ENCODE measurements around the gene DYNC2I2. TPM values are rescaled to one million over a fixed set of nuclear protein-coding genes. Genes with fewer than 3 reads are reported as not detected.

The DYNC2I2 gene
- total RNA-seq, 2 experiments from 2014 or later: 51.5 to 53.5 TPM

DNA sequence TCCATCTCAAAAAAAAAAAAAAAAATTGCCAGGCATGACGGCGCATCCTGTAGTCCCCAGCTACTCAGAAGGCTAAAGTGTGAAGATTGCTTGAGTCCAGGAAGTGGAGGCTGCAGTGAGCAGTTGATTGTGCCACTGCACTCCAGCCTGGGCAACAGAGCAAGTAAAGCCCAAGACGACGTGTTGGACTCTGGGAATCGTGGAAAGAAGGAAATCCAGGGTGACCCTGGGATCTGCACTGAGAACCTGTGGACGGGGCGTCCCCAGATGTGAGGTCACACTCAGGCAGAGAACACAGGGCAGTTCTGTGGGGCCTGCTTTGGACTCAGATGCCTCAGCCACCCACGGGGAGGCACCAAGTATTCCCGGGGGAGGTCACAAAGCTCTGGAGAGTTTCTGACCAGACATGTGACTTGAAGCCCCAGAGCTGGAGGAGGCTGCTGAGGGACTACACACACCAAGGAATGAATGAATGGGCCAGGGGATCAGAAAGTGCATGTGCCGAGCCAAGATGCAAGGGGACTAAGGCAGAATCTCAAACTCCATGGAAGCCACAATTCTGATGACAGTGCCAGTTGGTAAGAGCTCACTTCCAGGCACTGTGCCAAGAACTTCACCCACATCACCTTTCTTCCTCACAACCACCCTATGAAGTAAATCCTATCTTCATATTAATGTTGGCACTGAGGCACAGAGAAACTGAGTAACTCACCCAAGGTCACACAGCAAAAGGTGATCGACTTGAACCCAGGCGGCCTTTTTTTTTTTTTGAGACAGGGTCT, 12.9 kb downstream of the DYNC2I2 start:
- DNase-seq: no peak

DNA sequence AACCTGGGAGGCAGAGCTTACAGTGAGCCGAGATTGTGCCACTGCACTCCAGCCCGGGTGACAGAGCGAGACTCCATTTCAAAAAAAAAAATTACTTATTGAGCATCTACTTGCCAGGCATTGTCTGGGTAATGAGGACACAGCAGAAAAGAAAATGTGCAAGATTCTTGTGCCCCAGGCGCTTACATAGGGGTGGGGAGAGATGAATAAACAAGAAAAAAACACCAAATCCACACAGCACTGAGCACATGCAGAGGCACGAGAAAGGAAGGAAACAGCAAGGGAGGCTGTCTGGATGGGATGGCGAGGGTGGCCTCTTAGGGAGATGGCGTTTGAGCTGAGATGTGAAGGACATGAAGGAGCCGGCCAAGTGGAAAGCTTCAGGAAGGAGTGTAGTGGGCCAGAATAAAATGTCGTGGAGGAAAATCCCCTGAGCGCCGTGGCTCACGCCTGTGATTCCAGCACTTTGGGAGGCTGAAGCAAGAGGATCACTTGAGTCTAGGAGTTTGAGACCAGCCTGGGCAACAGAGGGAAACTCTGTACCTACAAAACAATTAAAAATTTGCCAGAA, 13.9 kb downstream of the DYNC2I2 start:
- no peaks in the 10 kb centered on the region for H3K9me3 Mint-ChIP-seq
- ChIA-PET POLR2A (no interaction called here), CTCF (interaction anchor here (1.0 kb wide), 1 partner anchor 59 kb away, joined by 3 read pairs; the partner anchor contains the start of gene PKN3)
- H3K4me3 Mint-ChIP-seq: no peak overlapping the region
- no peak overlapping the region for H3K27ac Mint-ChIP-seq
- DNase-seq: no peak
- no peaks in the 10 kb centered on the region for H3K27me3 Mint-ChIP-seq
- H3K36me3 Mint-ChIP-seq (ENCODE audit: low read depth): peaks cover 11% of the 10 kb centered on the region
- peaks cover 6% of the 10 kb centered on the region for H3K4me1 Mint-ChIP-seq

More for the DNA sequence above, 12.9 kb downstream of the DYNC2I2 start:
- Mint-ChIP-seq H3K27ac (peak overlapping the region; percentile 2), H3K4me1 (peaks cover 6% of the 10 kb centered on the region), H3K9me3 (no peaks in the 10 kb centered on the region), H3K27me3 (no peaks in the 10 kb centered on the region), H3K36me3 (ENCODE audit: low read depth) (peaks cover 7% of the 10 kb centered on the region), H3K4me3 (no peak overlapping the region)
- ChIA-PET CTCF (interaction anchor here (0.5 to 0.6 kb wide), 2 partner anchors 48 to 982 kb away, joined by 3 read pairs; partner anchors contain the start of gene NTMT1), POLR2A (no interaction called here)

DNA sequence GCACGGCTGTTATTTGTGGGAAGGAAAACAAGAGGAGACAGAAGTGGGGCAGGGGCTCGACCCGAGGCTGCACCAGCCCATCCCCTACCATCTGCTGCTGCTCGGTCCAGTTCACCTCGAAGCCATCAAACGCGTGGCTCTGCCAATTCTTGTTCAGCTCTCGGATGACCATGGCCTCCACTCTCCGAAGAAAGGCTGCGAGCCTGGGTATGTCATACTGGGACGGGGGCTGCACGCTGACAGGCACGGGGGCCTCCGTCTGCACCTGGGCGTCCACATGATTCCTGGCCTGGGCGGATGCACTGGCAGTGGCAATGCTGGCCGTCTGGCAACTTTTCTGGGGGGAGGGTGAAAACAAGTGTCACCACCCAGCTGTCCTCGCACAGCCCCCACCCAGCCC, 16.0 kb downstream of the DYNC2I2 start:
- H3K4me3 Mint-ChIP-seq: no peak overlapping the region
- ChIA-PET POLR2A (no interaction called here), CTCF (no interaction called here)
- H3K4me1 Mint-ChIP-seq: peaks cover 6% of the 10 kb centered on the region
- DNase-seq: no peak
- peaks cover 11% of the 10 kb centered on the region for H3K36me3 Mint-ChIP-seq (ENCODE audit: low read depth)
- H3K9me3 Mint-ChIP-seq: no peaks in the 10 kb centered on the region
- no peak overlapping the region for H3K27ac Mint-ChIP-seq
- H3K27me3 Mint-ChIP-seq: no peaks in the 10 kb centered on the region

DNA sequence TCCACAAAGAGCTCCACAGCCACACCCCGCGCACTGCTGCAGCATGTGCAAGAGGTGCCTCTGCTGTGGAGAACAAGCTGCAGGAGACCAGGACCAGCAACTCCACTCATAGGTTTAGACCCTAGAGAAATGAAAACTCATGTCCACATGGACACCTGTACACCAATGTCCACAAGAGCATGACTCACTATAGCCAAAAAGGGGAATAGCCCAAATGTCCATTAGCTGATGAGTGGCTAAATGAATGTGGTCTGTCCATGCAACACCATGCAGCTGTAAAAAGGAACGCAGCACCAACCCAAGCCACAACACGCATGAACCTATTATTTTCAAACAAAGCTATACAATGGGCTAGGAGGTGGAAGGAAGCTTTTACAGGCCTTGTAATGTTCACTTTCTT, 18.1 kb downstream of the DYNC2I2 start:
- H3K4me1 Mint-ChIP-seq: peaks cover 4% of the 10 kb centered on the region
- DNase-seq: no peak
- no peak overlapping the region for H3K27ac Mint-ChIP-seq
- peaks cover 16% of the 10 kb centered on the region for H3K36me3 Mint-ChIP-seq (ENCODE audit: low read depth)
- H3K4me3 Mint-ChIP-seq: no peak overlapping the region
- H3K27me3 Mint-ChIP-seq: no peaks in the 10 kb centered on the region
- no peaks in the 10 kb centered on the region for H3K9me3 Mint-ChIP-seq
- POLR2A ChIA-PET: interaction anchor here (0.8 to 0.9 kb wide), 2 partner anchors 19 to 46 kb away, joined by 3 read pairs; partner anchors contain the start of gene DYNC2I2
- CTCF ChIA-PET: interaction anchor here (0.9 to 1.1 kb wide), 4 partner anchors 39 to 200 kb away, joined by 3 to 5 read pairs (median 4); partner anchors contain the start of gene ENDOG

DNA sequence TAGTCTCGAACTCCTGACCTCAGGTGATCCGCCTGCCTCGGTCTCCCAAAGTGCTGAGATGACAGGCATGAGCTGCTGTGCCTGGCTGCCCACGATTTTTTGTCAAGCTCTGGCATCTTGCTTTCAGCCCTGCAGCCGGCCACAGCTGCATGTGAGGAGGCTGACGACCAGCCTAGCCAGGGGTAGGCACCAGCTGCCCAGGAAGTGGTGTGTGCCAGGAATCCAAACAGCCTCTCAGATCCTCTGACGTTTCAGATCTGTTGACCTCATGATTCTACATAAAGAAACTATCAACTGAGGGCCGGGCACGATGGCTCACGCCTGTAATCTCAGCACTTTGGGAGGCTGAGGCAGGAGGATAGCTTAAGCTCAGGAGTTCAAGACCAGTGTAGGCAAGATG, 19.0 kb downstream of the DYNC2I2 start:
- no peak for DNase-seq
- Mint-ChIP-seq H3K4me1 (peaks cover under 1% of the 10 kb centered on the region), H3K27ac (no peak overlapping the region), H3K36me3 (ENCODE audit: low read depth) (peaks cover 24% of the 10 kb centered on the region), H3K4me3 (no peak overlapping the region), H3K9me3 (no peaks in the 10 kb centered on the region), H3K27me3 (no peaks in the 10 kb centered on the region)
- CTCF ChIA-PET: interaction anchor here (1.1 kb wide), 1 partner anchor 199 kb away, joined by 3 read pairs; no protein-coding TSS in a partner anchor
- POLR2A ChIA-PET: no interaction called here

DNA sequence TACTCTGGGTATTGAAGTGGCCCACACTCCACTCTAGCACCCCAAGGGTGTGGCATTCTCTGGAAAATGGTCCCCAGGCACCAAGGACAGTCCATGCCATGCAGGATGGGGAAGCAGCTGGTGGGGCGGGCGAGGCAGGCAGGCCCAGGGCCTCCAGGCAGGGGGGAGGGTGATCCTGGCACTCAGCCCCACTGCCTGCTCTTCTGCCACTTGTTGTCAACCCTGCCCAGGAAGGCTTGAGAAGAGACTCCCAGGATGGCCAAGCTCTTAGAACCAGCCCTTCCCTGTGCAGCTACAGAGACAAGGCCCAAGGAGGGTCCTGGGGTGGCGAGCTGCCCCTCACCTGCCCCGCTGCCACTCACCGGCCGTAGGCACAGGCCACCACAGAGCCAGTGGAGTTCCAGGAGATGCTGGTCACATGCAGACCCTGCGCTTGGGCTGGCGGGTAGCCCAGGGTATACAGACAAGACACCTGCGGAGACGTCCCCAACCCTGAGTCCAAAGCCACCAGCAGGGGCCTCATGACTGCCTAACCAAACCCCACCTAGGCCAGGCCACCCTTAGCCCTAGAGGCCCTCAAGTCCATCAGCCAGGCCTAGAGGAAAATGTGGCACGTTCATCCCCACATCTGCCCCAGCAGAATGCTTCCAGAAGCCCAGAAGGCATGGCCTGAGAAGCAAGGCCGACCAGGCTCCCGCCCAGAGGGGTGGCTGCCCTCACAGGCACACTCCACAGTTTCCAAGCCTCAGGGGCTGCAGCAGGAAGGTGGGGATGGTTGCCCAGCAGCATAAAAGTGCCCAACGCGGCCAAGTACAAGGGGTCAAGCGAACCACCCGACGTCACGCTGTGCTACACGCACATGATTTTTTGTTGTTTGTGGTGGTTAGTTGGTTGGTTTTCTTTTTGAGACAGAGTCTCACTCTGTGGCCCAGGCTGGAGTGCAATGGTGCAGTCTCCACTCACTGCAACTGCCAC, 19.8 kb downstream of the DYNC2I2 start:
- Mint-ChIP-seq H3K36me3 (ENCODE audit: low read depth) (peaks cover 32% of the 10 kb centered on the region), H3K4me1 (no peaks in the 10 kb centered on the region), H3K27me3 (no peaks in the 10 kb centered on the region), H3K9me3 (no peaks in the 10 kb centered on the region), H3K4me3 (no peak overlapping the region), H3K27ac (no peak overlapping the region)
- POLR2A ChIA-PET: no interaction called here
- DNase-seq: no peak
- CTCF ChIA-PET: no interaction called here

DNA sequence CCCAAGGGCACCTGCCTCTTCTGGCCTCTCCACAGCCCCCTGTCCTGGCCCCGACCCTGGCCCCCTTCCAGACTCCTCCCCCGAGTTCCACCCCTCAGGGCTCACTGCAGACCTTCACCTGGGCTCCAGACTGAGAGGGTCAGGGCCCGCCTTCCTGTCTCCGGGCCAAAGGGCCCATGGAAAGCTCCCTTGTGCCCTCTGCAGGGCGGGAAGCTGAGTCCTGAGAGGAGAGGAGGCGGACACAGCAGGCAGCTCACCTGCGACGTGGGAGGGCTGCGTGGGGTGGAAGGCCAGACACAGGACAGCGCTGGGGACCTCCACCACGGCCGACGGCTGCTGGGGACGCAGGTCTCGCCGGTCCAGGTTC, 20.6 kb downstream of the DYNC2I2 start:
- ChIA-PET CTCF (no interaction called here), POLR2A (no interaction called here)
- H3K4me1 Mint-ChIP-seq: no peaks in the 10 kb centered on the region
- H3K27ac Mint-ChIP-seq: no peak overlapping the region
- peaks cover 37% of the 10 kb centered on the region for H3K36me3 Mint-ChIP-seq (ENCODE audit: low read depth)
- no peaks in the 10 kb centered on the region for H3K9me3 Mint-ChIP-seq
- no peaks in the 10 kb centered on the region for H3K27me3 Mint-ChIP-seq
- no peak overlapping the region for H3K4me3 Mint-ChIP-seq
- no peak for DNase-seq

DNA sequence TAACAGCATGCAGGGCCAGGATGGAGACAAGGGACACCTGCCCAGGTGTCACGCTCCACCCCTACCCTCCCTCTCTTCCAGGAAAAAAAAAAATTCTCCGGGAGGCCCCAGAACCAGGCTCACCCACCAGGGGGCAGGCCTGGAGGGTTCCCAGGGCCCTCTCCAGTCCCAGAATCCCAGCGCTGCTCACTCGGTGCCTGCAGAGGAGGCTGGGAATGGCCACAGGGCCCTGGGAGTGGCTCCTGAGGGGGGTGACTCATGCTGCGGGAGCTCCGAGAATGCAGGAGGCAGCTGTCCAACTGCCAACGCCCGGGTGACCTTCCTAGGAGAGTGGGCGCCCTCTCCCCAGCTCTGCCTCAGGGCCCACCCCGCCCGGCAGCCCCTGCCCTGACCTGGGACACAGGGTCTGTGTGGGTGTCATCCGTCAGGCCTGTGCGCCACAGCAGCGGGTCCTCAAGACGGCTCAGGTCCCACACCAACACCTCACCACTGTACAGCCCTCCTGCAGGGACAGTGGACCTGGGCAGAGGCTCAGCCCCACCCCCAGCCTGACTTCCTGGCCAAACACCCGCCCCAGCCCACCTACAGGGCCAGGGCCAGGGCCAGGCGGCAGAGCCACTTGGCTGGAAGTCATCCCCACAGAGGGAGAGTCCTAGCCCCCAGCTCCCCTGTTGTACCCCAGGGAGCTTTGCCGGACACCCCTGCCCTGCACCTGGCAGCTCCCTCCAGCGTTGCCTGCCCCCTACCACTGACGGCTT, 21.2 kb downstream of the DYNC2I2 start:
- DNase-seq: no peak
- ChIA-PET CTCF (interaction anchor here (0.7 to 1.7 kb wide), 3 partner anchors 14 to 273 kb away, joined by 3 to 4 read pairs (median 3); partner anchors contain the start of gene KYAT1), POLR2A (no interaction called here)
- Mint-ChIP-seq H3K27me3 (no peaks in the 10 kb centered on the region), H3K27ac (no peak overlapping the region), H3K36me3 (ENCODE audit: low read depth) (peaks cover 38% of the 10 kb centered on the region), H3K9me3 (no peaks in the 10 kb centered on the region), H3K4me1 (no peaks in the 10 kb centered on the region), H3K4me3 (no peak overlapping the region)

DNA sequence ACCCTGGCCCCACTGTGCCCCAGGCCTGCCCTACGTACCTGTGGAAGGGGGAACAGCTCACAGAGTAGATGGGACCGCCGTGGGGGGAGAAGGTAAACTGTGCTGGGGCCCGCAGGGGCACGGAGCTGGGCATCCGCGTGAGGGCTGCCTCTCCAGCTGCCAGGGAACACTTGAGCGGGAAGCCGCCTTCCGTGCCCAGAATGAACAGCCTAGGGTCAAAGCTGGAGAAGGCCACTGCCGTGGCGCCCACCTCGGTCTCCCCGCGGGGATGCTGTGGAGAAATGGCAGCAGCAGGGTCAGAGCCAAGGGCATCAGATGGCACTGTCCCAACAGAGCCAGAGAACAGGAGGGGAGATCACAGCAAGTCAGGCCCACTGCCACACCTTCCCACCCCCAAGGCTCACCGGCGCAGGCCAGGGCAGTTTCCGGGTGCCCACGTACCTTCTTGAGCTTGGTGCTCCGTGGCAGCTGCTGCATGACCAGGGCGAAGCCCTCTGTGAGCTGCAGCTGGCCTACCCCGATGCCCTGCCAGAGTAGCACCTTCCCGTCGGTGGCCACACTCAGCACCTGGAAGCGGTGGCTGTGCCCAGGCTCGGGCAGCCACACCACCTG, 21.9 kb downstream of the DYNC2I2 start:
- H3K4me1 Mint-ChIP-seq: no peaks in the 10 kb centered on the region
- CTCF ChIA-PET: interaction anchor here (0.7 to 1.7 kb wide), 3 partner anchors 13 to 273 kb away, joined by 3 to 4 read pairs (median 3); partner anchors contain the start of gene KYAT1
- H3K9me3 Mint-ChIP-seq: no peaks in the 10 kb centered on the region
- no peak overlapping the region for H3K27ac Mint-ChIP-seq
- POLR2A ChIA-PET: no interaction called here
- DNase-seq: no peak
- H3K36me3 Mint-ChIP-seq (ENCODE audit: low read depth): peaks cover 42% of the 10 kb centered on the region
- no peak overlapping the region for H3K4me3 Mint-ChIP-seq
- H3K27me3 Mint-ChIP-seq: no peaks in the 10 kb centered on the region

DNA sequence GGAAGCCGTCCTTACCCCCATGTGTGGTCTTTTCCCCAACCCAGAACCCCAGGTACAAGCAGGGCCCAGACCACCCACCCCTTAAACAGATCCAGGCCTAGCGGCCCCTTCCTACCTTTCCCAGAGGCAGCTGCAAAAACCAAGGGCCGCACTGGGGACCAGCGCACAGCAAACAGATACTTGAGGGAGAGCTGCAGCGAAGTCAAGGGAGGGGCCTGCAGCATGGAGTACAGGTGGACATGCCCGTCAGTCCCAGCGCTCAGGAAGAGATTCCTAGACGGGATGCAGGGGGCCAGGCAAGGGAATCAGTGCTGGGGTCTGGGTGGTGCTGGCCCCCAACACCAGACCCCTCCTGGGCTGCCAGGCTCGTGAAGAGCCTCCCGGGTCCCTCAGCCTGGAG, 22.5 kb downstream of the DYNC2I2 start:
- ChIA-PET POLR2A (interaction anchor here (0.5 kb wide), 1 partner anchor 61 kb away, joined by 3 read pairs; no protein-coding TSS in a partner anchor), CTCF (interaction anchor here (1.7 kb wide), 1 partner anchor 272 kb away, joined by 3 read pairs; no protein-coding TSS in a partner anchor)
- Mint-ChIP-seq H3K9me3 (no peaks in the 10 kb centered on the region), H3K27ac (no peak overlapping the region), H3K36me3 (ENCODE audit: low read depth) (peaks cover 45% of the 10 kb centered on the region), H3K27me3 (no peaks in the 10 kb centered on the region), H3K4me3 (no peak overlapping the region), H3K4me1 (no peaks in the 10 kb centered on the region)
- no peak for DNase-seq

DNA sequence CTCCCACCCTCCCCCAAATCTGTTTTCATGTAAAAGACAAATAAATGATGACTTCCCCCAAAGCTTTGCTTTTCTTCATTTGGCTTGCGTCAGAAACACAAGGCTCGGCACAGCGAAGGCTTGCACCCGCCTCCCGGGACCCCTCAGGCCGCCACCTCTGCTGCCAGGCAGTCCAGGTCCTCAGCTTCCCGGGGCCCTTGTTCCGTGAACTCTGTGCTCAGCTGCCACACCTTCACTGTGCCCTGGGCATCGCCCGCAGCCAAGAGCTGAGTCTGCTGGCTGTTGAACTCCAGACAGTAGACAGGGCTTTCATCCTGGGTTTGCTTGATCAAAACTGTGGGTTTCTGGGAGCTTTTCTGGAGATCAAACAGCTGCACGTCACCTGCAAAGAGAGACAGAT, 23.0 kb downstream of the DYNC2I2 start:
- no peak for DNase-seq
- no peak overlapping the region for H3K27ac Mint-ChIP-seq
- ChIA-PET POLR2A (interaction anchor here (0.5 to 1.4 kb wide), 3 partner anchors 9 to 80 kb away, joined by 3 to 5 read pairs (median 3); no protein-coding TSS in a partner anchor), CTCF (interaction anchor here (1.7 kb wide), 1 partner anchor 271 kb away, joined by 3 read pairs; no protein-coding TSS in a partner anchor)
- H3K9me3 Mint-ChIP-seq: no peaks in the 10 kb centered on the region
- peaks cover 46% of the 10 kb centered on the region for H3K36me3 Mint-ChIP-seq (ENCODE audit: low read depth)
- no peak overlapping the region for H3K4me3 Mint-ChIP-seq
- H3K27me3 Mint-ChIP-seq: no peaks in the 10 kb centered on the region
- no peaks in the 10 kb centered on the region for H3K4me1 Mint-ChIP-seq

DNA sequence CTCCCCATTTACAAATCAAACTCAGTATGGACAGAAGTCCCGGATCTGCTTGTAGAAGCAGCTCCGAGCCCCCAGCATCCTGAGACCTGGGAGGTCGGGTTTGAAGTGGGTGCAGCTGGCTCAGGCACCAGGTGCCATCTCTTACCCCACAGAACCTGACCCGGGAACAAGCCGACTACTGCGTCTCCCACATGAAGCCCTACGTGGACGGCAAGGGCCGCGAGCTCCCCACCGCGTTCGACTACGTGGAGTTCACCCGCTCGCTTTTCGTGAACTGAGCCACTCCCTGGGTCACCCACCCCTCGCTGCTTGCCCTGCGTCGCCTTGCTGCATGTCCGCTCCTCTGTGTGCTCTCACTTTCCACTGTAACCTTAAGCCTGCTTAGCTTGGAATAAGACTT, 23.6 kb downstream of the DYNC2I2 start:
- Mint-ChIP-seq H3K27ac (no peak overlapping the region), H3K4me3 (no peak overlapping the region), H3K36me3 (ENCODE audit: low read depth) (peaks cover 45% of the 10 kb centered on the region), H3K9me3 (no peaks in the 10 kb centered on the region), H3K27me3 (no peaks in the 10 kb centered on the region), H3K4me1 (no peaks in the 10 kb centered on the region)
- ChIA-PET CTCF (no interaction called here), POLR2A (interaction anchor here (1.0 to 1.4 kb wide), 3 partner anchors 9 to 80 kb away, joined by 3 to 5 read pairs (median 3); no protein-coding TSS in a partner anchor)
- DNase-seq: no peak
